Mesenchymal stem cell (in vitro differentiated cells and primary cell): ENCODE results near the gene TNIP1. TPM values are rescaled to one million over a fixed set of nuclear protein-coding genes. Genes with fewer than 3 reads are reported as not detected.

ENCODE experiments used
- DNase-seq: peaks from one replicate; pipeline ENCODE4 v3.0.0-alpha.2; 2013
- H2AFZ ChIP-seq: one replicate; pipeline ENCODE4 v1.6.1; 2013; ENCODE audit warnings: low read depth, mild to moderate bottlenecking, control low read depth, inconsistent platforms, low read length, moderate library complexity
- H2AK5ac ChIP-seq: 2 replicates; pipeline ENCODE4 v1.6.1; 2013; ENCODE audit warnings: low read length, moderate library complexity, mild to moderate bottlenecking, inconsistent platforms; ENCODE audit not compliant: severe bottlenecking
- H2BK120ac ChIP-seq: one replicate; pipeline ENCODE4 v1.6.1; 2013; ENCODE audit warnings: low read depth, mild to moderate bottlenecking, inconsistent platforms, low read length, moderate library complexity
- H2BK12ac ChIP-seq, 2 experiments: one replicate each; pipeline ENCODE4 v1.6.1; 2013; ENCODE audit warnings: inconsistent platforms in 2 of 2, low read length in 2 of 2, mild to moderate bottlenecking in 2 of 2, moderate library complexity in 2 of 2, control low read depth in 1 of 2
- H2BK15ac ChIP-seq: one replicate; pipeline ENCODE4 v1.6.1; 2013; ENCODE audit warnings: mild to moderate bottlenecking, low read depth, inconsistent platforms; ENCODE audit not compliant: poor library complexity, severe bottlenecking
- H2BK5ac ChIP-seq: 2 replicates; pipeline ENCODE4 v1.6.1; 2013; ENCODE audit warnings: low read depth, mild to moderate bottlenecking, low read length, control low read depth, inconsistent platforms; ENCODE audit not compliant: poor library complexity, severe bottlenecking
- H3K14ac ChIP-seq, 2 experiments: one replicate each; pipeline ENCODE4 v1.6.1; 2013; ENCODE audit warnings: inconsistent platforms in 2 of 2, low read length in 2 of 2, control low read depth in 1 of 2, mild to moderate bottlenecking in 1 of 2, moderate library complexity in 1 of 2
- H3K18ac ChIP-seq, 2 experiments: one replicate each; pipeline ENCODE4 v1.6.1; 2013; ENCODE audit warnings: inconsistent platforms in 2 of 2, low read length in 2 of 2, control low read depth in 1 of 2, low read depth in 1 of 2, mild to moderate bottlenecking in 1 of 2
- H3K23ac ChIP-seq, 2 experiments: one replicate each; pipeline ENCODE4 v1.6.1; 2013; ENCODE audit warnings: inconsistent platforms in 2 of 2, low read length in 2 of 2, mild to moderate bottlenecking in 2 of 2, moderate library complexity in 2 of 2, control low read depth in 1 of 2
- H3K27ac ChIP-seq: 2 replicates; pipeline ENCODE4 v1.5.1; 2013; ENCODE audit warnings: mild to moderate bottlenecking, moderate library complexity, low read length, control low read depth, inconsistent platforms; ENCODE audit not compliant: poor library complexity, severe bottlenecking
- H3K27me3 ChIP-seq, 2 experiments: 2 replicates each; pipeline versions ENCODE4 v1.6.1 to v1.7.0; 2013; ENCODE audit warnings: low read length in 2 of 2, mild to moderate bottlenecking in 2 of 2, moderate library complexity in 2 of 2, control low read depth in 1 of 2, inconsistent platforms in 1 of 2; ENCODE audit not compliant: control insufficient read depth in 1 of 2, insufficient read depth in 1 of 2
- H3K36me3 ChIP-seq, 2 experiments: 2 replicates each; pipeline versions ENCODE4 v1.6.1 to v1.7.0; 2013; ENCODE audit warnings: low read length in 2 of 2, control low read depth in 1 of 2, inconsistent platforms in 1 of 2, low read depth in 1 of 2, mild to moderate bottlenecking in 1 of 2; ENCODE audit not compliant: insufficient read depth in 2 of 2, control insufficient read depth in 1 of 2
- H3K4ac ChIP-seq, 2 experiments: one replicate each; pipeline ENCODE4 v1.6.1; 2013; ENCODE audit warnings: inconsistent platforms in 2 of 2, low read length in 2 of 2, mild to moderate bottlenecking in 2 of 2, moderate library complexity in 2 of 2, control low read depth in 1 of 2, low read depth in 1 of 2
- H3K4me1 ChIP-seq: 2 replicates; pipeline ENCODE4 v1.6.1; 2013; ENCODE audit warnings: low read depth, low read length, control low read depth; ENCODE audit not compliant: control insufficient read depth, insufficient read depth
- H3K4me2 ChIP-seq: 2 replicates; pipeline ENCODE4 v1.6.1; 2013; ENCODE audit warnings: low read length, mild to moderate bottlenecking, inconsistent platforms; ENCODE audit not compliant: poor library complexity, severe bottlenecking
- H3K4me3 ChIP-seq, 2 experiments: 2 replicates each; pipeline versions ENCODE4 v1.5.1 to v1.7.0; 2013; ENCODE audit warnings: low read length in 2 of 2, mild to moderate bottlenecking in 2 of 2, control low read depth in 1 of 2, low read depth in 1 of 2; ENCODE audit not compliant: insufficient read depth in 1 of 2
- H3K79me1 ChIP-seq: replicated peaks from 2 replicates; pipeline ENCODE4 v1.6.1; 2013; ENCODE audit warnings: mild to moderate bottlenecking, control low read depth, low read length, inconsistent platforms; ENCODE audit not compliant: poor library complexity, severe bottlenecking
- H3K9ac ChIP-seq: 2 replicates; pipeline ENCODE4 v1.7.0; 2013; ENCODE audit warnings: mild to moderate bottlenecking, low read length, moderate library complexity
- H3K9me3 ChIP-seq: 2 replicates; pipeline ENCODE4 v1.7.0; 2013; ENCODE audit warnings: mild to moderate bottlenecking, low read length; ENCODE audit not compliant: control insufficient read depth
- H4K8ac ChIP-seq: one replicate; pipeline ENCODE4 v1.6.1; 2013; ENCODE audit warnings: inconsistent platforms, mild to moderate bottlenecking, low read length, moderate library complexity
- H4K91ac ChIP-seq: one replicate; pipeline ENCODE4 v1.6.1; 2013; ENCODE audit warnings: mild to moderate bottlenecking, low read length, inconsistent platforms
- WGBS: methylation state at CpG from one replicate; pipeline ENCODE4 v1.1.7; 2013; ENCODE audit warnings: mixed read lengths; 5-methylcytosine and 5-hydroxymethylcytosine counted together
- polyA plus RNA-seq, 2 experiments: library from polyadenylated mRNA; stranded (reverse); fragments of 200-250 nt; gene quantifications; one replicate each; pipeline ENCODE4 v1.2.3, GENCODE V29; 2013

TNIP1 gene
- 50.6 TPM for polyA plus RNA-seq (2013, experiment 1 of 2)
- 50.3 TPM for polyA plus RNA-seq (2013, experiment 2 of 2)

DNA sequence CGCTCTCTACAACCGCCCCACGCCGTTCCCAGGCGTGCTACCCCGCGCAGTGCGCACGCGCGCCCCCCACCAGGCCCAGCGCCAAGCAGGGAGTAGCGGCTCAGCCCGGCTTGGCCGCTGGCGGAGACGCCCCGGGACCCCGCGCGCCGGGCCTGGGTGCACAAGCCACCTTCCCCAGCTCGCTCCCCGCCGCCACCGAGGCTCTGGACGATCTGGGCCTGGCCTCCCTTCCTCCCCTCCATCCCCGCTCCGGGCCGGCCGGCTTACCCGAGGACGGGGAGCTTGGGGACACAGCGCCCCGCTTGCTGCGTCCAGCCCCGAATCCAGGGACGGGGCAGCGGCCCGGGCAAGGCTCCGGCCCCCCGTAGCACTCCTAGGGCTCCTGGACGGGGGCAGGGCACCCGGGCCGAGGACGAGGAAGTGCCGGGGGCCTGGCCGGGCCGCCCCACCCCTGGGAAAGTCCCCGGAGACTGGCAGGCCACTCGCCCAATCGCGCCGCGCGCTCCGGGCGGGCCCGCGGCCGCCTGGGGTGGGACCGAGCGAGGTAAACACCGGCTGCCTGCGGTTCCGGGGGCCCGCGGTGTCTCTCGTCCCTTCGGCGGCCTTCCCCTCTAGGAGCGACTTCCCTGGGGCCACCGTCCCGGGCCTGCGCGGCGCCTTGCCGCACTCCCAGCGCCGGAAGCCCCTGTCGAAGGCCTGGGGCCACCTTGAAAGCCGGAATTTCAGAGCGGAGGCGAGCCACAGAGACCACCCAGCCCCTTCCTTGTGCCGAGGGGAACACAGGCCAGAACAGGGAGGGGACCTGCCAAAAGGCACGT, at the start of gene TNIP1:
TSS of gene TNIP1 (minus strand) at position 422 of the 818 bp plus-strand sequence. CDS start 15,939 bp downstream, outside the sequence.
- peak within 1 kb of the TSS; percentile 95 for H4K91ac ChIP-seq
- no peaks in the 10 kb centered on the region for H3K27me3 ChIP-seq
- peak within 1 kb of the TSS in 1 of 2 experiments; percentile 63 for H3K23ac ChIP-seq
- peak within 1 kb of the TSS; percentile 95 for H3K9ac ChIP-seq
- H3K4me2 ChIP-seq, result peak within 1 kb of the TSS; percentile 73
- peaks cover 34% of the 10 kb centered on the region for H3K4me1 ChIP-seq
- H3K4ac ChIP-seq, result peak within 1 kb of the TSS; percentile 91 to 95
- H2BK15ac ChIP-seq, result peak within 1 kb of the TSS; percentile 93
- H3K14ac ChIP-seq, result peak within 1 kb of the TSS; percentile 94 to 96
- H3K27ac ChIP-seq, result peak within 1 kb of the TSS; percentile 91
- H3K9me3 ChIP-seq, result no peaks in the 10 kb centered on the region
- H3K18ac ChIP-seq, result peak within 1 kb of the TSS; percentile 98
- peaks cover 1% of the 10 kb centered on the region for H3K79me1 ChIP-seq
- peak within 1 kb of the TSS; percentile 95 for H2AFZ ChIP-seq
- H3K4me3 ChIP-seq, result peak within 1 kb of the TSS; percentile 88 to 90
- H2BK5ac ChIP-seq, result peak within 1 kb of the TSS; percentile 99
- peak within 1 kb of the TSS; percentile 93 for H4K8ac ChIP-seq
- H2BK12ac ChIP-seq, result peak within 1 kb of the TSS in 1 of 2 experiments; percentile 61
- WGBS, result under 1% methylated on average over 69 of the region's 86 CpGs
- peak; percentile 91 for DNase-seq
- peak within 1 kb of the TSS; percentile 75 for H2AK5ac ChIP-seq
- peak within 1 kb of the TSS; percentile 90 for H2BK120ac ChIP-seq
- H3K36me3 ChIP-seq, result peaks cover 10% of the 10 kb centered on the region in 2 experiments

GRCh38 chr5:151130235-151130921, 49.5 kb upstream of the TNIP1 start:
- no peak overlapping the region for H2AK5ac ChIP-seq
- peaks cover 23% of the 10 kb centered on the region for H3K79me1 ChIP-seq
- H2AFZ ChIP-seq, result no peak overlapping the region
- no peak overlapping the region for H2BK15ac ChIP-seq
- H2BK5ac ChIP-seq, result no peak overlapping the region
- no peak overlapping the region for H2BK120ac ChIP-seq
- no peak overlapping the region for H4K91ac ChIP-seq
- no peak for DNase-seq
- H3K4me2 ChIP-seq, result no peak overlapping the region
- H3K4me1 ChIP-seq, result peaks cover 7% of the 10 kb centered on the region
- H3K23ac ChIP-seq, result no peak overlapping the region
- no peak overlapping the region for H3K4ac ChIP-seq
- H3K4me3 ChIP-seq, result no peak overlapping the region
- no peak overlapping the region for H4K8ac ChIP-seq
- no peak overlapping the region for H2BK12ac ChIP-seq
- no peaks in the 10 kb centered on the region for H3K27me3 ChIP-seq
- H3K14ac ChIP-seq, result no peak overlapping the region
- H3K9ac ChIP-seq, result no peak overlapping the region
- no peaks in the 10 kb centered on the region for H3K9me3 ChIP-seq
- H3K27ac ChIP-seq, result no peak overlapping the region
- H3K18ac ChIP-seq, result no peak overlapping the region
- peaks cover 83 to 97% of the 10 kb centered on the region in 2 experiments for H3K36me3 ChIP-seq
- WGBS, result 97% methylated on average over 8 of the region's 8 CpGs

- H2BK5ac ChIP-seq, result no peak overlapping the region
- H2BK120ac ChIP-seq, result no peak overlapping the region
- no peak overlapping the region for H3K14ac ChIP-seq
- no peak overlapping the region for H3K4me3 ChIP-seq
- peaks cover 22% of the 10 kb centered on the region for H3K79me1 ChIP-seq
- no peak overlapping the region for H2BK15ac ChIP-seq
- H3K23ac ChIP-seq, result no peak overlapping the region
- no peak overlapping the region for H3K4me2 ChIP-seq
- H3K9ac ChIP-seq, result no peak overlapping the region
- H3K36me3 ChIP-seq, result peaks cover 78 to 97% of the 10 kb centered on the region in 2 experiments
- H3K4ac ChIP-seq, result no peak overlapping the region
- no peaks in the 10 kb centered on the region for H3K9me3 ChIP-seq
- H2AK5ac ChIP-seq, result no peak overlapping the region
- no peak overlapping the region for H2AFZ ChIP-seq
- WGBS, result 82% methylated on average over 4 of the region's 4 CpGs
- H2BK12ac ChIP-seq, result no peak overlapping the region
- no peaks in the 10 kb centered on the region for H3K27me3 ChIP-seq
- no peak overlapping the region for H4K91ac ChIP-seq
- H4K8ac ChIP-seq, result no peak overlapping the region
- no peak for DNase-seq
- H3K27ac ChIP-seq, result no peak overlapping the region
- H3K18ac ChIP-seq, result no peak overlapping the region
- peaks cover 15% of the 10 kb centered on the region for H3K4me1 ChIP-seq
Measured at GRCh38 chr5:151128817-151129216, 48.0 kb upstream of the TNIP1 start.

GRCh38 chr5:151127926-151128325, 47.1 kb upstream of the TNIP1 start:
- no peak overlapping the region for H2BK120ac ChIP-seq
- H3K36me3 ChIP-seq, result peaks cover 82 to 97% of the 10 kb centered on the region in 2 experiments
- no peaks in the 10 kb centered on the region for H3K9me3 ChIP-seq
- no peak overlapping the region for H2AK5ac ChIP-seq
- no peak overlapping the region for H4K8ac ChIP-seq
- H4K91ac ChIP-seq, result no peak overlapping the region
- no peak for DNase-seq
- H3K27ac ChIP-seq, result no peak overlapping the region
- no peak overlapping the region for H3K14ac ChIP-seq
- no peaks in the 10 kb centered on the region for H3K27me3 ChIP-seq
- H2BK12ac ChIP-seq, result no peak overlapping the region
- peaks cover 26% of the 10 kb centered on the region for H3K79me1 ChIP-seq
- WGBS, result 97% methylated on average over 8 of the region's 8 CpGs
- H2BK15ac ChIP-seq, result no peak overlapping the region
- no peak overlapping the region for H2AFZ ChIP-seq
- H2BK5ac ChIP-seq, result no peak overlapping the region
- peaks cover 18% of the 10 kb centered on the region for H3K4me1 ChIP-seq
- H3K18ac ChIP-seq, result no peak overlapping the region
- no peak overlapping the region for H3K9ac ChIP-seq
- no peak overlapping the region for H3K23ac ChIP-seq
- H3K4me3 ChIP-seq, result no peak overlapping the region
- no peak overlapping the region for H3K4me2 ChIP-seq
- no peak overlapping the region for H3K4ac ChIP-seq
